Endothelial cell of umbilical vein (primary cell): ENCODE data around the gene NEU3.

ENCODE experiments used
- CTCF ChIP-seq, 2 donors: IDR thresholded peaks; 1 replicate in 1 of 2; 2 replicates in 1 of 2; pipeline ENCODE4 v1.5.1; 2011; ENCODE audit warnings: low read length in 2 of 2, mild to moderate bottlenecking in 2 of 2, moderate library complexity in 2 of 2, control low read depth in 1 of 2, inconsistent platforms in 1 of 2, low read depth in 1 of 2; ENCODE audit not compliant: insufficient read depth in 1 of 2; ENCODE audit errors: extremely low read depth in 1 of 2
- EZH2 ChIP-seq: IDR thresholded peaks from 2 replicates; pipeline ENCODE4 v1.6.1; 2012; ENCODE audit warnings: borderline replicate concordance, low read depth, mild to moderate bottlenecking, moderate library complexity, low read length, inconsistent platforms; ENCODE audit not compliant: severe bottlenecking
- GATA2 ChIP-seq: IDR thresholded peaks from 2 replicates; pipeline ENCODE4 v1.7.0; 2011; ENCODE audit warnings: low read depth, mild to moderate bottlenecking, moderate library complexity, mixed read lengths, low read length; ENCODE audit not compliant: insufficient read length, insufficient read depth
- POLR2A ChIP-seq: IDR thresholded peaks from 2 replicates; pipeline ENCODE4 v1.6.1; 2012; ENCODE audit warnings: low read depth, mild to moderate bottlenecking, control low read depth, low read length
- POLR2AphosphoS5 ChIP-seq: IDR thresholded peaks from 2 replicates; pipeline ENCODE4 v1.6.1; 2012; ENCODE audit warnings: low read depth, mild to moderate bottlenecking, control low read depth, low read length, moderate library complexity; ENCODE audit not compliant: insufficient read depth
- TF ChIP-seq, protein P1 (sequence below): IDR thresholded peaks from 2 replicates; pipeline ENCODE4 v1.6.1; 2011; ENCODE audit not compliant: insufficient read depth, insufficient read length

DNA sequence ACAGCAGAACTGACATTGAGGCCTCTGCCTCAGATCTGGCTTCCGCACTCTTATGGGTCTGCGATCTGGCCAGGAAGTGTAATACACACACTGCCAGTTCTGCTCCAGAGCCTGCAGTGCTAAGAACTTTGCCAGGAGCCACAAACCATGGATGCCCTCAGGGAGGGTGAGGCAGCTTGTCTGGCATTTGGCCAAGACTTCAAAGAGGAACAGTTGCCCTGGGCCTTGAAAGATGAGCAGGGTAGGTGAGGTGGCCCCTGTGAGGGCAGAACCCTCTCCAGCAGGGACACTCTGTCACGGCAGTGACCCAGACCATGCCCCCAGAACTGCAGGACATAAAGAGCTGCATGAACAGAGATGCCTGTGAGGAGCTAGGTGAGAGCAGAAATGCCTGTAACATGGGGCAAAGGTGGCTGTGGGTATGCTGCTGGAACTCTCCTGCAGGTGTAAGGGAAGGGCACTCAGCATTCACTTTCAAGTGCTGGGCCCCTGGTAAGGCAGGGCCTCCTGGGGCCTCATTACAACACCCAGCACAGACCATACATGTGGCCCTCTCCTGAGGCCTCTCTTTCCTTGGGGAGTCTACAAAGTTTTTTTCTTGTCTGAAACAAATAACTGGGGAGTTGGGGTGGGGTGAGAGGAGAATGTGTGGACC lies 47.3 kb downstream of the NEU3 start:
- TF ChIP-seq CTCF (IDR thresholded peaks at IDR 0.05; ENCODE audit: extremely low read depth in 1 of 2, insufficient read depth in 1 of 2, low read depth in 1 of 2, low read length in 2 of 2) (no peak), EZH2 (no peak), POLR2A (no peak), POLR2AphosphoS5 (no peak), GATA2 (no peak)
- TF ChIP-seq, protein P1, sequence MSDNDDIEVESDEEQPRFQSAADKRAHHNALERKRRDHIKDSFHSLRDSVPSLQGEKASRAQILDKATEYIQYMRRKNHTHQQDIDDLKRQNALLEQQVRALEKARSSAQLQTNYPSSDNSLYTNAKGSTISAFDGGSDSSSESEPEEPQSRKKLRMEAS: no peak
